ENCODE measurements around the gene NASP.

Gene NASP

DNA sequence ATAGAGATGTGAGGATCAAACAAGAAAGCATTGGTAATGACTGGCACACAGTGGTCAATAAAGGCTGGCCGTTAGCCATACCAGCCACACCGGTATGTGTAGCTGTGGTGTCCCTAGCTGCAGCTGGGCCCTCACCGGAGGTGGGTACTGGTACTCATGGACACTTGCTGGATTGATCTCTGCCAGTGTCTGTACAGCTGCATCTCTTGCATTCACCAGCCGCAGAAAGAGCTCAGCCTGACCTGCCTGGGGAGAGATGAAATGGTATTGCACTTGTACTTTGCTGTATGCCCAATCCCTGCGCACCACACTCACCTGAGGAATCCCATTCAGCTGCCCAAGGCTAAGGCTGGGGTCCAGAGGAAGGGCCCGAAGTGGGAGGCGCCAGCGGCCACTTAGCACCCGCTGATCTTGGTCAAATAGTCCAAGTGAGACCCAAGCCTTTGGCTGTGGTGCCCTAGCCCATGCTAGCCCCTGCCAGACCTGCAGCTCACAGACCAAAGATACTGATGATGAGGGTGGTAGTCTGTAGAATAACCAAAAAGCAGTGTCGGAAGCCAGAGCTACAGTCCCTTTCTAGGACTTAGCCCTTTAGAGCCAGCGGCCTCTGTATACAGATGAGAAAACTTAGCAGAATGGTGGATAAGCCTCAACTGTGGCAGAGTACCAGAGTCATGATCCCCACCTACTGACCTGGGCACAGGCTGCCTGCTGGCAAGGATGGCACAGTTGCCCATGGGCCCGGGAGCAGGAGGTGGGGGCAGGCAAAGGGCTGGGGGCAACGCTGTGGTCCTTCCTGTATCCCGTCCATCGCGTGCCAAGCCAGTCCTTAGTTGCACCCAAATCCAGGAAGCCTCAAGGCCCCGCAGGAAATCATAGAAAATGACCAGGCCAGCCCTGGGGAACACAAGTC is 37.0 kb downstream of the NASP start:
- DNase-seq, result no peak

GRCh38 chr1:45621501-45621836 is 37.6 kb downstream of the NASP start:
- no peak for DNase-seq

DNA sequence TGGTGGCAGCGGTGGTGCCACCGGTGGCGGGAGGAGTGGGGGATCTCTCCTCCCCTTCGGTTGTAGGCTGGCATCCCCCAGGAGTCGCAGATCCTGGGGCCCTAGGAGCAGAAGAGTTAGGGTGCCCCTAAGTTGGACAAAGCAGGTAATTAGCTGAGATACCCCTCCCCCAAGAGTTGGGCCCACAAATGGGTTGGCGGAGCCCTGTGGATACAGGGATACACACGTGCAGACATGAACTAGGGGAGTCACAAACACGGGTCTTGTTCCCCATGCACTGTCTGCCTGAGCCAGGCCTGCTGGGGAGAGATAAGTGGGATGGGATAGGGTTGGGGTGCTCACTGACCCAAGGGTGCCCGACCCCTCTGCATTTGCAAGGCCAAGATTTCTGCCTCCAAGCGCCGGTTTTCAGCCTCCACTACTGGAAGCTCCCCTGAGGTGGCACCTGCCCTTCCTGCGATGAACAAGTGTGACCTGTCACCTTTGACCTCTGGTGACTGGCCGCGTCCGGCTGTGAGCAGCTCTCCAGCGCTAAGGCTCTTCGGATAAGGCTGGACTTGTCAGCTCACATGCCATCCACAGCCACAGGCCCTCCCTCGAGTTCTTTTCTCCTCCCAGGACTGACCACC is 38.2 kb downstream of the NASP start:
- DNase-seq, result no peak

DNA sequence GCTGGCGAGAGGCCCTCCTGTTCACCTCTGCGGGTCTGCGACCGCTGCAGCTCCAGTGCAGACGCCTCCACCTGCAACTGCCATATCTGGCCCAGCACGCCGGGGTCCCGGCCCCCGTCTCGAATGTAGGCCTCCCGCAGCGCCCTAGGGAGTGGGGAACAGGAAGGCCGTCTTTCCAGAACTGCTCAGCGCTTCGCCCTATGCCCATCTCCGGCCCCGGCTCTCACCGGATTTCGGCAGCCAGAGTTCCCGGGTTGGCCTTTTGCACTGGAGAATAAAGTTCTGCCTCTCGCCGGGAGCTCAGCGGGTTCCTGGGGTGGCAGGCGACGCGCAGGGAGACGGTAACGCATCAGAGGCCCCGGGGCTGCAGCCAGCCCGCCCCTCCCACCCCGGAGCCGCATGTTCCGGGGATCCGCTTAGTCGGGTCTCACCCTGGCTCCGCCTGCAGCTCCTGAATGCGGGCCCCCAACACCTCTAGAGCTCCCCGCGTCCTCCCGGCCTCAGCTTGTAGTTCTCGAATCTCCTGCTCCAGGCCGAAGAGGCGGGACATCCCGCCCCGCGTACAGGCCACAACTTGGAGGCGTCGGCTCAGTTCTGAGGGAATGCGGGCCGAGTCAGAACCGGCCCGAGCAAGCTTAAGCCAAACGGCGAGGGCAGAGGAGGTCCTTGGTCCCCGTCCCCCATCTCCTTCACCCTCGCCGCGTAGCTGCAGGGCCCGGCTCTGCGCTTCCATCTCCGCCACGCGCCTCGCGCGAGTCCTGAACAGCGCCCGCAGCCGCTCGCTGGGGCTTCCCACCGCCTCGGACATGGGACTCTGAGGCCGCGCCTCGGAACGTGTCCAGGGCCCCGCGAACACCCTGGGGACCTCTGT is 38.9 kb downstream of the NASP start:
- DNase-seq, result no peak

DNA sequence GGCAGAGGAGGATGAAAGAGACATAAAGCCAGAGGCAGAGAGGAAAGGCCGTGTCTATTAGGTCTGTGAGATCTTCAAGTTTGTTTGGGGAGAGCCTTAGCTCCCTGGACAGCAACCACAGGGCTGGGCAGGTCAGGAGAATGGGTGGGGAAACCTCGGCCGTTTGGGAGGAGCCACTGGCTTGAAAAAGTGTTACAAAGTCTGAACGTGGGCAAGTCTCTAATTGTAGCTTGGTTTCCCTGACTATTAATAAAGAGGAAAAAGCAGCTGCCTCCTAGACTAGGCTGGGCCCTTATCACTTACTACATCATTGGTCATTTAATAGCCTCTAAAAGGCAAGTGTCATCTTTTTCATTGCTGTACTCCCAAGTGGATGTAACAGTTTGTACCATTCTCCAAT is 40.1 kb downstream of the NASP start, which contains the start of gene CCDC17:
CCDC17 (minus strand) TSS at position 83 of the 400 bp plus-strand sequence. CDS start 145 bp downstream, outside the sequence.
- DNase-seq, result no peak

DNA sequence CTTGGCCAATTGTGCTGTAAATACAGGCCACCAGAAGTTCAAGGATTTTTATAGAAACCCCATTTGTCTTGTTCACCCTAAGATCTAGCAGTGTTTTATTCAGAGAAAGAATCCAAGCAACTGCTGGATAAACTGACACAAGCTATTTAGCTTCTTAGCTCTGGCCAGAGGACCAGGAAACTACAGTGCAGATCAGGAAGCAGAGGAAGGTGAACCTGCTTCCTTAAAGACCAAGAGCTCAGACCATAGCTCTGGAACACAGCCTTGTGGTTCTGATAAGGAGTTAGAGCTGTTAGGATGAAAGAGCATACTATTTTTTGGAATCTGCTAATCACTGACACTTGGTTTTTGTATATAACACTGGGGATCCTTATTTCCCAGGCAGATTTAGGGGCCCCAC is 45.2 kb downstream of the NASP start:
- no peak for DNase-seq

DNA sequence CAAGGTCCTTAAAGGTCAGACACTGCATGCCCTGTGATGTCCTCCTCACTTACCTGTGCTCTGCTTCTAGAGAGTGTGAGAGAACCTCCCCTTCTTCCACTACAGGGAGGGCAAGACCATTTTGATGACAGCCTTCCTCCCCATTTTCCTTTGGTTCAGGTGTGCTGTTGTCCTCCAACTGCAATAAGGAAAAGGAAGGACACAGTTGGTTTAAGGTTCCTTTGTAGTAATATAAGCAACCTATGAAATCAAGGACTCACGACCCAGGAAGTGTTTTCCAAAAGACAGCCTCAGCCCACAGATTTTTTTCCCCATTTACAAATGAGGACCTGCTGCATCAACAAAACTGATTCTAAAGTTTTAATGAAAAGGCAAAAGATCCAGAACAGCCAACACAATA is 46.6 kb downstream of the NASP start:
- DNase-seq, result no peak

DNA sequence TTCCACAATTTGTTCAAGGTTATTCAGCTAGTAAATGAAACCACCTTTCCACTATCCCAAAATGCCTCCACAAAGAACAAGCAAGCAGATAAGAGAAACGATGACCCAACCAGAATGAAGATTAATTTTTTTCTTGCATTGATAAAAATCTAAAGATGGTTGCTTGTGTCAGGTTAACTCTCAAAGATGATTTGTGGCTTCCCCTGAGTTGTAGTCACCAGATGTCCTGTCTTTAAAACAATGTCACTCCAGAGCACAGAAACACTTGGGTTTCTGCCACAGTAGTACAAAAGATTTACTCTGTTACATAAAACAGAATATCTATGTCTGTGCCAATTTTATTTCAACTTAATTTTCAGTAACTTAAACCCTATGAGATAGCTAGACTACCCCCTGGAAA is 51.4 kb downstream of the NASP start:
- DNase-seq, result no peak

GRCh38 chr1:45640293-45640692 is 56.5 kb downstream of the NASP start:
- DNase-seq, result no peak

DNA sequence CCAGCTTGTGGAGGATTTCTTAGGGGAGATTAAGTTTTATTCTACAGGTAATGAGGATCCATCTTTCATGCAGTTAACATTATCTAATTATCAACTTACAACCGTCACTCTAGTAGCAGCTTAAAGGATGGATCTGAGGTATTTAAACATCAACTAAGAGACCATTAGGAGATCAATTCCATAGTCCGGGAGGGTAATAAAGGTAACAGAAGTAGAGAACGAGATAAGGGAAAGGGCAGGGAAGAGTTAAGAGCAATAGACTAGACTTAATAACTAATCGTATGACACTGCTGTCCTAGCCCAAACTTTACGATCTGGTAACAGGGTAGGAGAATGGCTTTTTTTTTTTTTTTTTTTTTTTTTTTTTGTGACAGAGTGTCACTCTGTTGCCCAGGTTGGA is 59.5 kb downstream of the NASP start:
- DNase-seq, result no peak

- no peak for DNase-seq
Observed at GRCh38 chr1:45643978-45644377, 60.1 kb downstream of the NASP start.

GRCh38 chr1:45644661-45645060 is 60.8 kb downstream of the NASP start:
- no peak for DNase-seq

DNA sequence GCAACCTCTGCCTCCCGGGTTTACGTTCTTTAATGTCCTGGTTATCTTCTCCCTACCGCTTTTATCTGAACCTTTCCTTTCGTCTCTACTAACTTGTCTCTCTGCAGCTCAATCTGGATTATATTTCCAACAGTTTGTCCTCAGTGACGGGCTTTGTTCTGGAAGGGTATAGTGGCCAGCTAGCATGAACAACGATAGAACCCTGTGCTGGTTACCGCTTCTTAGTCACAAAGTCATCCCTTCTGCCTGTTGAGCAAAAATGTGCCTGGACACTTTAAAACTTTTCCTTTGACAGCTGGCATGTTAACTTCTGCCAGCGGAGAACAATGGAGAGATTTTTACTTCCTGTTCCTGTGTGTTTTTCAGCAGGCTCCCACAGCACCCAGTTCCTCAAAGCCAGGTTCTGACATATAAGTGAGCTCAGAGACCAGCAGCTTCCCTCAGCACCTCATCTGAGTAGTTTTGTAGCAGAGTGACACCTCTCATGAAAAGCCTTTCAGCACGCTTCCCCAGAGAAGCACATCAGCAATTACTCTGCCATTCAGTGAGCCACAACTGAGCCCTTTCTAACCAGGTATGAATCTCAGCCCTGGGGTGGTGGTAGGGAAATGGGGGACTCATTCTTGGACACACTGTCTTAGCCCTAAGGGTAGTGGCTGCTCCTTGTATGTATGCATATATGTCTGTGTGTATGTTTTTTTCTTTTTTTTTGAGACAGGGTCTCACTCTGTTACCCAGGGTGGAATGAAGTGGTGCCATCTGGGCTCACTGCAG is 63.6 kb downstream of the NASP start:
- DNase-seq, result no peak

GRCh38 chr1:45654540-45655280 is 70.9 kb downstream of the NASP start:
- DNase-seq, result no peak

DNA sequence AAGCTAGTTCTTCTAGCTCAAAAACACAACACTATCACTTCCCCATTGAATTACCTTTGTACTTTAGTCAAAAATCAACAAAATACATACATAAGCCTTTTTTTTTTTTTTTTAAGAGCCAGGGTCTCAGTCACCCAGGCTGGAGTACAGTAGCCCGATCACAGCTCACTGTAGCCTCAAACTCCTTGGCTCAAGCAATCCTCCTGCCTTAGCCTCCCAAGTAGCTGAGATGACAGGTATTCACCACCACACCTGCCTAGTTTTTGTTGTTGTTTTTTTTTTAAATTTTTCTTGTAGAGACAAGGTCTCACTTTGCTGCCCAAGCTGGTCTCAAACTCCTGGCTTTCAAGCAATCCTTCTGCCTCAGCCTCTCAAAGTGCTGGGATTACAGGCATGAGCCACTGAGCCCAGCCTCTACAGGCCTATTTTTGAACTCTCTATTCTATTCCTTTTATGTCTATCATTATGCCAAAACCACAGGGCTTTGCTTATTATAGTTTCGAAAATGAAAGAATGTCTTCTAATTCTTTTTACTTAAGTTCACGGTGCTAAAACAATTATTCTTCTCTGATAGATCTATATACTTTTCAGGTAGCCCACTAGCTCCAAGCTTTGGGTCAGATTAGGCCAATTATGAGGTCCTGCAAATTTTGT is 72.9 kb downstream of the NASP start:
- no peak for DNase-seq

DNA sequence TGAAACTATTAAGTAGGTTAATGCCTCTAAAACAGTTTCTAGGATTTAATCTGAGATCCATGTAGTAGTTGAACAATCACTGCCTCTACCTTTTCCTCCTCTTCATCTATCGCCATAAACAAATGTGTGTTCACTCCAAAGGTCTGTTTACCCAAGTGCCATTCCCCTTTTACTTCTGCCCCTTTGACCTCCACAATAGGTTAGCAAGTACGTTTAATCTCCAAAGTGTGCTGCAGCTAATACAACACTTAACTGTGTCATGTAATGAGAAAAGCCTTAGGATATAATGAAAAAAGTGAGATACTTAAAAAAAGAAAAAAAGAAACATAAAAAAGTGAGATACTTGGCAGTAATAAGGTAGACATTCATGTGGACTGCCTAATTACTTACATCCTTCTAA is 74.3 kb downstream of the NASP start:
- no peak for DNase-seq

DNA sequence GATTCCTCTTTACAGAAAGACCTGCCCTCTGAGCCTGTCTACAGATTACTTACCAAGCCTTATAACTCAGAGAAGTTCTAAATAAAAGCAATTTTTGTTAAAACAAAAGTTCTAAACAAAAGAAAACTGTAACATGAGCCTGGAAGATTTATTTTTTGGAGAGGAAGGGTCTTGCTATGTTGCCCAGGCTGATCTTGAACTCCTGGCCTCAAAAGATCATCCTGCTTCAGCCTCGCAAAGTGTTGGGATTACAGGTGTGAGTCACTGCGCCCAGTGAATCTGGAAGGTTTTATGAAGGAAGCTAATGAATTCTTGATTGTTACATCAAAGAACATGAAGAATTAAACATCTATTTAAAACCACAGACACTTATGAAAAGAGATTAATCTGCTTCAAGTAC is 75.4 kb downstream of the NASP start:
- no peak for DNase-seq

GRCh38 chr1:45660336-45660735 is 76.5 kb downstream of the NASP start:
- DNase-seq, result no peak

- no peak for DNase-seq
Observed at GRCh38 chr1:45666836-45667235, 83.0 kb downstream of the NASP start.

GRCh38 chr1:45667321-45668111 is 83.7 kb downstream of the NASP start:
- no peak for DNase-seq
